WI38 (cell line): ENCODE results near the gene FAM171A1.
A peak's percentile ranks its signal among the peaks of the same experiment; 100 is the strongest.

Source experiments
- H3K4me3 ChIP-seq: 2 replicates; pipeline ENCODE4 v1.5.1; 2011; ENCODE audit warnings: low read depth, mild to moderate bottlenecking, control low read depth, low read length
- CTCF ChIP-seq: IDR thresholded peaks from 2 replicates; pipeline ENCODE4 v1.5.1; 2012; ENCODE audit warnings: low read depth, mild to moderate bottlenecking, control low read depth, low read length

Gene FAM171A1

GRCh38 chr10:15168291-15168785, 202.8 kb downstream of the FAM171A1 start, which contains the start of gene NMT2:
Gene NMT2, minus strand, starts transcription at chr10:15168693. Its CDS starts 81 bp downstream, at chr10:15168612.
- H3K4me3 ChIP-seq = peak within 1 kb of the TSS; percentile 86
- 0 out of 2 replicates have a peak, but pooled peaks have one; percentile 8 for TF ChIP-seq CTCF

GRCh38 chr10:15167411-15168290, 203.4 kb downstream of the FAM171A1 start:
- TF ChIP-seq CTCF = peak; percentile 66
- H3K4me3 ChIP-seq = peak overlapping the region; percentile 86

GRCh38 chr10:15166325-15166724, 204.8 kb downstream of the FAM171A1 start:
- no peak for TF ChIP-seq CTCF
- H3K4me3 ChIP-seq = peak overlapping the region; percentile 86

GRCh38 chr10:15163253-15163828, 207.7 kb downstream of the FAM171A1 start:
- H3K4me3 ChIP-seq = no peak overlapping the region
- no peak for TF ChIP-seq CTCF
